Liver (tissue), 9 donors: ENCODE data around the gene ARHGAP12. TPM values are rescaled to one million over a fixed set of nuclear protein-coding genes. Genes with fewer than 3 reads are reported as not detected.

Experiments used
- DNase-seq: peaks from one replicate; pipeline ENCODE4 v3.0.0-alpha.2; 2017; ENCODE audit warnings: low spot score
- H3K27ac ChIP-seq, 2 donors: one replicate each; pipeline ENCODE4 v1.7.0; 2013; ENCODE audit warnings: inconsistent platforms in 2 of 2, low read length in 2 of 2, control low read depth in 1 of 2, low read depth in 1 of 2, mild to moderate bottlenecking in 1 of 2
- H3K27me3 ChIP-seq, 4 donors: one replicate each; pipeline versions ENCODE4 v1.6.1 to v1.7.0; 2013; ENCODE audit warnings: low read length in 3 of 4, inconsistent platforms in 1 of 4, mild to moderate bottlenecking in 1 of 4, moderate library complexity in 1 of 4; ENCODE audit not compliant: control insufficient read depth in 4 of 4, insufficient read depth in 4 of 4
- H3K36me3 ChIP-seq, 4 donors: one replicate each; pipeline versions ENCODE4 v1.6.1 to v1.7.0; 2013; ENCODE audit warnings: low read length in 3 of 4, mild to moderate bottlenecking in 3 of 4, low read depth in 1 of 4, moderate library complexity in 1 of 4; ENCODE audit not compliant: control insufficient read depth in 4 of 4, insufficient read depth in 3 of 4
- H3K4me1 ChIP-seq, 4 donors: one replicate each; pipeline versions ENCODE4 v1.6.1 to v1.7.0; 2013; ENCODE audit warnings: low read length in 3 of 4, mild to moderate bottlenecking in 3 of 4, moderate library complexity in 1 of 4; ENCODE audit not compliant: control insufficient read depth in 4 of 4, insufficient read depth in 4 of 4
- H3K4me3 ChIP-seq, 3 donors: one replicate each; pipeline versions ENCODE4 v1.6.1 to v1.7.0; 2013; ENCODE audit warnings: low read length in 3 of 3, control low read depth in 1 of 3, low read depth in 1 of 3, mild to moderate bottlenecking in 1 of 3
- H3K9ac ChIP-seq, 2 donors: one replicate each; pipeline ENCODE4 v1.7.0; 2013; ENCODE audit warnings: low read length in 2 of 2, mild to moderate bottlenecking in 2 of 2, moderate library complexity in 2 of 2, control low read depth in 1 of 2, low read depth in 1 of 2
- H3K9me3 ChIP-seq, 4 donors: one replicate each; pipeline versions ENCODE4 v1.6.1 to v1.7.0; 2013; ENCODE audit warnings: low read length in 3 of 4; ENCODE audit not compliant: control insufficient read depth in 4 of 4
- EGR1 ChIP-seq, 2 donors: IDR thresholded peaks; 2 replicates each; pipeline ENCODE4 v1.6.1; 2016 to 2018; ENCODE audit warnings: antibody characterized with exemption in 2 of 2, low read depth in 2 of 2
- FOXA2 ChIP-seq: IDR thresholded peaks from 2 replicates; pipeline ENCODE4 v1.6.1; 2016; ENCODE audit warnings: antibody characterized with exemption
- GABPA ChIP-seq, 2 donors: IDR thresholded peaks in 1 of 2; conservative IDR thresholded peaks in 1 of 2; 2 replicates each; pipeline ENCODE4 v1.6.1; 2016; ENCODE audit warnings: antibody characterized with exemption in 2 of 2, mild to moderate bottlenecking in 1 of 2, moderate library complexity in 1 of 2
- HNF4A ChIP-seq, 2 donors: conservative IDR thresholded peaks; 2 replicates each; pipeline ENCODE4 v1.6.1; 2016; ENCODE audit warnings: antibody characterized with exemption in 2 of 2, mild to moderate bottlenecking in 2 of 2
- HNF4G ChIP-seq: IDR thresholded peaks from 2 replicates; pipeline ENCODE4 v1.6.1; 2016; ENCODE audit warnings: antibody characterized with exemption
- JUND ChIP-seq, 2 donors: IDR thresholded peaks; 2 replicates each; pipeline ENCODE4 v1.6.1; 2016; ENCODE audit warnings: antibody characterized with exemption in 2 of 2
- NR2F2 ChIP-seq: IDR thresholded peaks from 2 replicates; pipeline ENCODE4 v1.6.1; 2016; ENCODE audit warnings: antibody characterized with exemption
- RAD21 ChIP-seq, 2 donors: IDR thresholded peaks; 2 replicates each; pipeline ENCODE4 v1.6.1; 2016; ENCODE audit warnings: antibody characterized with exemption in 2 of 2, mild to moderate bottlenecking in 2 of 2
- RXRA ChIP-seq, 2 donors: IDR thresholded peaks; 2 replicates each; pipeline ENCODE4 v1.6.1; 2017 to 2018; ENCODE audit warnings: antibody characterized with exemption in 2 of 2, mild to moderate bottlenecking in 1 of 2
- SP1 ChIP-seq: IDR thresholded peaks from 2 replicates; pipeline ENCODE4 v1.6.1; 2018; ENCODE audit warnings: antibody characterized with exemption, mild to moderate bottlenecking
- TAF1 ChIP-seq: conservative IDR thresholded peaks from 2 replicates; pipeline ENCODE4 v1.6.1; 2016; ENCODE audit warnings: antibody characterized with exemption, mild to moderate bottlenecking
- YY1 ChIP-seq: IDR thresholded peaks from 2 replicates; pipeline ENCODE4 v1.6.1; 2016; ENCODE audit warnings: antibody characterized with exemption, mild to moderate bottlenecking
- WGBS: extraction: QIAGEN DNeasy Blood & Tissue Kit; methylation state at CpG from one replicate; pipeline ENCODE4 v1.1.7; 2013; 5-methylcytosine and 5-hydroxymethylcytosine counted together
- polyA plus RNA-seq, 2 donors: library from polyadenylated mRNA; stranded (reverse) in 1 of 2; unstranded in 1 of 2; fragments of 200-250 nt in 1 of 2; fragments of >200 nt in 1 of 2; fragmentation: Nextera tagmentation in 1 of 2; extraction: Ambion mirVana in 1 of 2; gene quantifications; one replicate each; pipeline versions ENCODE4 v1.2.1 to v1.2.3, GENCODE V29; 2013 to 2015
- total RNA-seq, 2 donors: library from RNA; depleted of rRNA; stranded (reverse); fragments of >200 nt; gene quantifications; one replicate each; pipeline ENCODE4 v1.2.3, GENCODE V29; 2014
- TF ChIP-seq, protein P1 (sequence below): IDR thresholded peaks from 2 replicates; pipeline ENCODE4 v1.6.1; 2016; ENCODE audit warnings: antibody characterized with exemption, mild to moderate bottlenecking
- TF ChIP-seq, protein P2 (sequence below): IDR thresholded peaks from 2 replicates; pipeline ENCODE4 v1.6.1; 2016; ENCODE audit warnings: antibody characterized with exemption
- TF ChIP-seq, protein P3 (sequence below): fragments of 150-350 bp; IDR thresholded peaks from 2 replicates; pipeline ENCODE4 v1.5.1; 2017; ENCODE audit warnings: improper control_type of control experiment, low read depth, low read length; ENCODE audit not compliant: missing input control
- TF ChIP-seq, protein P4 (sequence below): IDR thresholded peaks from 2 replicates; pipeline ENCODE4 v1.6.1; 2016; ENCODE audit warnings: antibody characterized with exemption
- donor health status: healthy.
- donor health status: healthy.
- donor health status: healthy.
- donor health status: healthy.
- donor health status: healthy.

The ARHGAP12 gene, protein sequence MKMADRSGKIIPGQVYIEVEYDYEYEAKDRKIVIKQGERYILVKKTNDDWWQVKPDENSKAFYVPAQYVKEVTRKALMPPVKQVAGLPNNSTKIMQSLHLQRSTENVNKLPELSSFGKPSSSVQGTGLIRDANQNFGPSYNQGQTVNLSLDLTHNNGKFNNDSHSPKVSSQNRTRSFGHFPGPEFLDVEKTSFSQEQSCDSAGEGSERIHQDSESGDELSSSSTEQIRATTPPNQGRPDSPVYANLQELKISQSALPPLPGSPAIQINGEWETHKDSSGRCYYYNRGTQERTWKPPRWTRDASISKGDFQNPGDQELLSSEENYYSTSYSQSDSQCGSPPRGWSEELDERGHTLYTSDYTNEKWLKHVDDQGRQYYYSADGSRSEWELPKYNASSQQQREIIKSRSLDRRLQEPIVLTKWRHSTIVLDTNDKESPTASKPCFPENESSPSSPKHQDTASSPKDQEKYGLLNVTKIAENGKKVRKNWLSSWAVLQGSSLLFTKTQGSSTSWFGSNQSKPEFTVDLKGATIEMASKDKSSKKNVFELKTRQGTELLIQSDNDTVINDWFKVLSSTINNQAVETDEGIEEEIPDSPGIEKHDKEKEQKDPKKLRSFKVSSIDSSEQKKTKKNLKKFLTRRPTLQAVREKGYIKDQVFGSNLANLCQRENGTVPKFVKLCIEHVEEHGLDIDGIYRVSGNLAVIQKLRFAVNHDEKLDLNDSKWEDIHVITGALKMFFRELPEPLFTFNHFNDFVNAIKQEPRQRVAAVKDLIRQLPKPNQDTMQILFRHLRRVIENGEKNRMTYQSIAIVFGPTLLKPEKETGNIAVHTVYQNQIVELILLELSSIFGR
- 10 to 100 TPM; 15.2 to 29.1 TPM for total RNA-seq
- 1 to 10 TPM; 7.0 to 9.3 TPM for polyA plus RNA-seq

DNA sequence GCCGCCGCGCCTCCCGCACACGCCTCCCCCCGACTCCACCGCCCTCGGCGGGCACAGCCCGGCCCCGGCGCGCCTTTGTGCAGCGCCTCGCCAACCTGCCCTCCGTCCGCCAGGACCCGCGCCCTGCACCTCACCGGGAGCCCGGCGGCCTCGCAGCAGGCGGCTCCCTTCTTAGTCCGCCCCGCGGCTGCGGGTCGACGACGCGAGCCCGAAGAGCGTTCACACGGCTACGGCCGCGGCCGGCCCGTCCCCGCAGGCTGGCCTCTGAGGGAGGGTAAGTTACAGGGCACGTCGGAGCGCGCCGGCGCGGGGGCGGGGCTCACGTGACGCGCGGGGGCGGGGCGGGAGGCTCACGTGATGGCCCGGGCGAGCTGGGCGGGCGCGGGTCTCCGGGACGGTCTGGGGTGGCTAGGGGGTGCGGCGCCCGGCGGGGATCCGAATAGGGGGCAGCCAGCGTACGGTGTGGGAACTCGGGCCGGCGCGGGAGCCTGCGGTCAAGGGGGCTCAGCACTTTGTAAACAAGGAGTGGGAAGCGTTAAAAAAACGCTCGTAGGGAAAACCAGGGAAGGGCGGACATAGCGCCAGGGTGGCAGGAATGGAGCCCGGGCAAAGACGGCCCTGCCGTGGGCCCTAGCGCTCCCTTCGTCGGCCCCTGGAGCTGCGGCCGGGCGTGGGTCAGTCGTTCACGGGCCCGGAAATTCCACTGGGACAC, at the start of gene ARHGAP12:
Gene ARHGAP12, minus strand, starts transcription at position 283 of the 712 bp plus-strand sequence. CDS start 19,976 bp downstream, outside the sequence.
- Histone ChIP-seq H3K27me3 (no peaks in the 10 kb centered on the region), H3K9me3 (no peaks in the 10 kb centered on the region), H3K4me1 (peaks cover 5 to 35% (median 27%) of the 10 kb centered on the region in 4 donors), H3K9ac (peak within 1 kb of the TSS; percentile 84 to 94), H3K4me3 (peak within 1 kb of the TSS; percentile 85 to 99 (median 97)), H3K27ac (peak within 1 kb of the TSS; percentile 96 to 99), H3K36me3 (no peaks in the 10 kb centered on the region)
- TF ChIP-seq, protein P1, sequence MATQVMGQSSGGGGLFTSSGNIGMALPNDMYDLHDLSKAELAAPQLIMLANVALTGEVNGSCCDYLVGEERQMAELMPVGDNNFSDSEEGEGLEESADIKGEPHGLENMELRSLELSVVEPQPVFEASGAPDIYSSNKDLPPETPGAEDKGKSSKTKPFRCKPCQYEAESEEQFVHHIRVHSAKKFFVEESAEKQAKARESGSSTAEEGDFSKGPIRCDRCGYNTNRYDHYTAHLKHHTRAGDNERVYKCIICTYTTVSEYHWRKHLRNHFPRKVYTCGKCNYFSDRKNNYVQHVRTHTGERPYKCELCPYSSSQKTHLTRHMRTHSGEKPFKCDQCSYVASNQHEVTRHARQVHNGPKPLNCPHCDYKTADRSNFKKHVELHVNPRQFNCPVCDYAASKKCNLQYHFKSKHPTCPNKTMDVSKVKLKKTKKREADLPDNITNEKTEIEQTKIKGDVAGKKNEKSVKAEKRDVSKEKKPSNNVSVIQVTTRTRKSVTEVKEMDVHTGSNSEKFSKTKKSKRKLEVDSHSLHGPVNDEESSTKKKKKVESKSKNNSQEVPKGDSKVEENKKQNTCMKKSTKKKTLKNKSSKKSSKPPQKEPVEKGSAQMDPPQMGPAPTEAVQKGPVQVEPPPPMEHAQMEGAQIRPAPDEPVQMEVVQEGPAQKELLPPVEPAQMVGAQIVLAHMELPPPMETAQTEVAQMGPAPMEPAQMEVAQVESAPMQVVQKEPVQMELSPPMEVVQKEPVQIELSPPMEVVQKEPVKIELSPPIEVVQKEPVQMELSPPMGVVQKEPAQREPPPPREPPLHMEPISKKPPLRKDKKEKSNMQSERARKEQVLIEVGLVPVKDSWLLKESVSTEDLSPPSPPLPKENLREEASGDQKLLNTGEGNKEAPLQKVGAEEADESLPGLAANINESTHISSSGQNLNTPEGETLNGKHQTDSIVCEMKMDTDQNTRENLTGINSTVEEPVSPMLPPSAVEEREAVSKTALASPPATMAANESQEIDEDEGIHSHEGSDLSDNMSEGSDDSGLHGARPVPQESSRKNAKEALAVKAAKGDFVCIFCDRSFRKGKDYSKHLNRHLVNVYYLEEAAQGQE = no peak
- peak in 1 of 2 donors; percentile 90 for TF ChIP-seq EGR1 (IDR thresholded peaks at IDR 0.05; ENCODE audit: low read depth in 2 of 2)
- TF ChIP-seq TAF1 = no peak
- no peak for TF ChIP-seq JUND (IDR thresholded peaks at IDR 0.05)
- TF ChIP-seq, protein P2, sequence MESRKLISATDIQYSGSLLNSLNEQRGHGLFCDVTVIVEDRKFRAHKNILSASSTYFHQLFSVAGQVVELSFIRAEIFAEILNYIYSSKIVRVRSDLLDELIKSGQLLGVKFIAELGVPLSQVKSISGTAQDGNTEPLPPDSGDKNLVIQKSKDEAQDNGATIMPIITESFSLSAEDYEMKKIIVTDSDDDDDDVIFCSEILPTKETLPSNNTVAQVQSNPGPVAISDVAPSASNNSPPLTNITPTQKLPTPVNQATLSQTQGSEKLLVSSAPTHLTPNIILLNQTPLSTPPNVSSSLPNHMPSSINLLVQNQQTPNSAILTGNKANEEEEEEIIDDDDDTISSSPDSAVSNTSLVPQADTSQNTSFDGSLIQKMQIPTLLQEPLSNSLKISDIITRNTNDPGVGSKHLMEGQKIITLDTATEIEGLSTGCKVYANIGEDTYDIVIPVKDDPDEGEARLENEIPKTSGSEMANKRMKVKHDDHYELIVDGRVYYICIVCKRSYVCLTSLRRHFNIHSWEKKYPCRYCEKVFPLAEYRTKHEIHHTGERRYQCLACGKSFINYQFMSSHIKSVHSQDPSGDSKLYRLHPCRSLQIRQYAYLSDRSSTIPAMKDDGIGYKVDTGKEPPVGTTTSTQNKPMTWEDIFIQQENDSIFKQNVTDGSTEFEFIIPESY = no peak
- no peak for TF ChIP-seq RAD21 (IDR thresholded peaks at IDR 0.05)
- TF ChIP-seq HNF4G = no peak
- under 1% methylated on average over 92 of the region's 92 CpGs for WGBS
- DNase-seq = peak; percentile 95

DNA sequence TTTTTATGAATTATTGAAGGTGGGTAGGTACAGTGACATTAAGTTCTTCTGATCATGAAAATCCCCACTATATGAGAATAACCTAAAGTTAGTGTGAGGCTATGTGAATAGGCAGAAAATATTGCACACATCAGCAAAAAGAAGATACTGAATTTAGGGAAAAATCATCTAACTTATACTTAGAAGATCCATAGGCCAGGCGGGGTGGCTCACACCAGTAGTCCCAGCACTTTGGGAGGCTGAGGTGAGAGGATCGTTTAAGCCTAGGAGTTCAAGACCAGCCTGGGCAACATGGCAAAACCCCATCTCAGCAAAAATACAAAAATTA, 49.5 kb upstream of the ARHGAP12 start:
- WGBS = 75% methylated on average over 2 of the region's 2 CpGs
- no peak for DNase-seq
- Histone ChIP-seq H3K9me3 (no peaks in the 10 kb centered on the region), H3K4me1 (no peaks in the 10 kb centered on the region), H3K4me3 (no peak overlapping the region), H3K27ac (no peak overlapping the region), H3K9ac (no peak overlapping the region), H3K36me3 (no peaks in the 10 kb centered on the region), H3K27me3 (no peaks in the 10 kb centered on the region)
- no peak for TF ChIP-seq HNF4A (conservative IDR thresholded peaks at IDR 0.05)
- TF ChIP-seq NR2F2 = no peak
- TF ChIP-seq RAD21 (IDR thresholded peaks at IDR 0.05) = no peak
- TF ChIP-seq YY1 = no peak
- no peak for TF ChIP-seq GABPA (IDR thresholded peaks at IDR 0.05 in 1 of 2, conservative IDR thresholded peaks at IDR 0.05 in 1 of 2)
- TF ChIP-seq, protein P3, sequence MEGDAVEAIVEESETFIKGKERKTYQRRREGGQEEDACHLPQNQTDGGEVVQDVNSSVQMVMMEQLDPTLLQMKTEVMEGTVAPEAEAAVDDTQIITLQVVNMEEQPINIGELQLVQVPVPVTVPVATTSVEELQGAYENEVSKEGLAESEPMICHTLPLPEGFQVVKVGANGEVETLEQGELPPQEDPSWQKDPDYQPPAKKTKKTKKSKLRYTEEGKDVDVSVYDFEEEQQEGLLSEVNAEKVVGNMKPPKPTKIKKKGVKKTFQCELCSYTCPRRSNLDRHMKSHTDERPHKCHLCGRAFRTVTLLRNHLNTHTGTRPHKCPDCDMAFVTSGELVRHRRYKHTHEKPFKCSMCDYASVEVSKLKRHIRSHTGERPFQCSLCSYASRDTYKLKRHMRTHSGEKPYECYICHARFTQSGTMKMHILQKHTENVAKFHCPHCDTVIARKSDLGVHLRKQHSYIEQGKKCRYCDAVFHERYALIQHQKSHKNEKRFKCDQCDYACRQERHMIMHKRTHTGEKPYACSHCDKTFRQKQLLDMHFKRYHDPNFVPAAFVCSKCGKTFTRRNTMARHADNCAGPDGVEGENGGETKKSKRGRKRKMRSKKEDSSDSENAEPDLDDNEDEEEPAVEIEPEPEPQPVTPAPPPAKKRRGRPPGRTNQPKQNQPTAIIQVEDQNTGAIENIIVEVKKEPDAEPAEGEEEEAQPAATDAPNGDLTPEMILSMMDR = no peak
- no peak for TF ChIP-seq SP1
- no peak for TF ChIP-seq JUND (IDR thresholded peaks at IDR 0.05)
- no peak for TF ChIP-seq RXRA (IDR thresholded peaks at IDR 0.05)
- TF ChIP-seq, protein P4, sequence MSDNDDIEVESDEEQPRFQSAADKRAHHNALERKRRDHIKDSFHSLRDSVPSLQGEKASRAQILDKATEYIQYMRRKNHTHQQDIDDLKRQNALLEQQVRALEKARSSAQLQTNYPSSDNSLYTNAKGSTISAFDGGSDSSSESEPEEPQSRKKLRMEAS = no peak
- TF ChIP-seq, protein P2 = no peak
- no peak for TF ChIP-seq HNF4G
- TF ChIP-seq EGR1 (IDR thresholded peaks at IDR 0.05; ENCODE audit: low read depth in 2 of 2) = no peak
- TF ChIP-seq TAF1 = no peak
- TF ChIP-seq FOXA2 = no peak
